ENCODE results near the gene ZC3H12D. TPM values are rescaled to one million over a fixed set of nuclear protein-coding genes. Genes with fewer than 3 reads are reported as not detected.

ZC3H12D gene
- total and polyA plus RNA-seq, 4 donors: 1.1 to 4.7 (median 2.4) TPM

GRCh38 chr6:149435919-149436586 lies 48.8 kb downstream of the ZC3H12D start:
- Histone ChIP-seq H3K4me1 (ENCODE audit: control insufficient read depth in 5 of 5, insufficient read depth in 5 of 5, low read length in 5 of 5) (no peaks in the 10 kb centered on the region), H3K27ac (ENCODE audit: low read depth in 1 of 2, low read length in 1 of 2) (no peak overlapping the region), H3K9ac (ENCODE audit: insufficient read depth in 1 of 2, low read length in 2 of 2) (no peak overlapping the region), H3K27me3 (ENCODE audit: control insufficient read depth in 3 of 3, insufficient read depth in 3 of 3, low read length in 2 of 3) (no peaks in the 10 kb centered on the region), H3K4me3 (no peak overlapping the region), H3K9me3 (ENCODE audit: control insufficient read depth in 4 of 4, insufficient read depth in 3 of 4, low read length in 3 of 4) (no peaks in the 10 kb centered on the region), H3K36me3 (ENCODE audit: control insufficient read depth in 4 of 4, insufficient read depth in 4 of 4, low read length in 4 of 4) (no peaks in the 10 kb centered on the region)
- TF ChIP-seq, protein P1, sequence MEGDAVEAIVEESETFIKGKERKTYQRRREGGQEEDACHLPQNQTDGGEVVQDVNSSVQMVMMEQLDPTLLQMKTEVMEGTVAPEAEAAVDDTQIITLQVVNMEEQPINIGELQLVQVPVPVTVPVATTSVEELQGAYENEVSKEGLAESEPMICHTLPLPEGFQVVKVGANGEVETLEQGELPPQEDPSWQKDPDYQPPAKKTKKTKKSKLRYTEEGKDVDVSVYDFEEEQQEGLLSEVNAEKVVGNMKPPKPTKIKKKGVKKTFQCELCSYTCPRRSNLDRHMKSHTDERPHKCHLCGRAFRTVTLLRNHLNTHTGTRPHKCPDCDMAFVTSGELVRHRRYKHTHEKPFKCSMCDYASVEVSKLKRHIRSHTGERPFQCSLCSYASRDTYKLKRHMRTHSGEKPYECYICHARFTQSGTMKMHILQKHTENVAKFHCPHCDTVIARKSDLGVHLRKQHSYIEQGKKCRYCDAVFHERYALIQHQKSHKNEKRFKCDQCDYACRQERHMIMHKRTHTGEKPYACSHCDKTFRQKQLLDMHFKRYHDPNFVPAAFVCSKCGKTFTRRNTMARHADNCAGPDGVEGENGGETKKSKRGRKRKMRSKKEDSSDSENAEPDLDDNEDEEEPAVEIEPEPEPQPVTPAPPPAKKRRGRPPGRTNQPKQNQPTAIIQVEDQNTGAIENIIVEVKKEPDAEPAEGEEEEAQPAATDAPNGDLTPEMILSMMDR (IDR thresholded peaks at IDR 0.05; ENCODE audit: control extremely low read depth, extremely low read depth): no peak
- no peak for DNase-seq
- no peak for ATAC-seq (ENCODE audit: insufficient read depth, low FRiP score)
- 95% methylated on average over 13 of the region's 13 CpGs for WGBS, 2 donors

GRCh38 chr6:149433881-149434280 lies 50.9 kb downstream of the ZC3H12D start:
- Histone ChIP-seq H3K4me3 (no peak overlapping the region), H3K36me3 (ENCODE audit: control insufficient read depth in 4 of 4, insufficient read depth in 4 of 4, low read length in 4 of 4) (no peaks in the 10 kb centered on the region), H3K9ac (ENCODE audit: insufficient read depth in 1 of 2, low read length in 2 of 2) (no peak overlapping the region), H3K27ac (ENCODE audit: low read depth in 1 of 2, low read length in 1 of 2) (no peak overlapping the region), H3K27me3 (ENCODE audit: control insufficient read depth in 3 of 3, insufficient read depth in 3 of 3, low read length in 2 of 3) (no peaks in the 10 kb centered on the region), H3K9me3 (ENCODE audit: control insufficient read depth in 4 of 4, insufficient read depth in 3 of 4, low read length in 3 of 4) (no peaks in the 10 kb centered on the region), H3K4me1 (ENCODE audit: control insufficient read depth in 5 of 5, insufficient read depth in 5 of 5, low read length in 5 of 5) (no peaks in the 10 kb centered on the region)
- TF ChIP-seq, protein P1 (IDR thresholded peaks at IDR 0.05; ENCODE audit: control extremely low read depth, extremely low read depth): no peak
- 50 to 65% methylated on average over 1 of the region's 1 CpG for WGBS, 2 donors
- ATAC-seq (ENCODE audit: insufficient read depth, low FRiP score) (no peak), DNase-seq (no peak)

- DNase-seq: no peak
- H3K36me3 ChIP-seq (ENCODE audit: control insufficient read depth in 4 of 4, insufficient read depth in 4 of 4, low read length in 4 of 4): no peaks in the 10 kb centered on the region
These were observed 51.4 kb downstream of the ZC3H12D start for GRCh38 chr6:149433405-149433804.

More at GRCh38 chr6:149433405-149433804, 51.4 kb downstream of the ZC3H12D start:
- no peaks in the 10 kb centered on the region for H3K27me3 ChIP-seq (ENCODE audit: control insufficient read depth in 3 of 3, insufficient read depth in 3 of 3, low read length in 2 of 3)
- H3K9me3 ChIP-seq (ENCODE audit: control insufficient read depth in 4 of 4, insufficient read depth in 3 of 4, low read length in 3 of 4): no peaks in the 10 kb centered on the region
- no peaks in the 10 kb centered on the region for H3K4me1 ChIP-seq (ENCODE audit: control insufficient read depth in 5 of 5, insufficient read depth in 5 of 5, low read length in 5 of 5)
- TF ChIP-seq, protein P1 (IDR thresholded peaks at IDR 0.05; ENCODE audit: control extremely low read depth, extremely low read depth): no peak
- H3K9ac ChIP-seq (ENCODE audit: insufficient read depth in 1 of 2, low read length in 2 of 2): no peak overlapping the region
- H3K27ac ChIP-seq (ENCODE audit: low read depth in 1 of 2, low read length in 1 of 2): no peak overlapping the region
- ATAC-seq (ENCODE audit: insufficient read depth, low FRiP score): no peak
- 80 to 90% methylated on average over 2 of the region's 2 CpGs for WGBS, 2 donors
- no peak overlapping the region for H3K4me3 ChIP-seq
